ENCODE results near the gene SPAG4. TPM values are rescaled to one million over a fixed set of nuclear protein-coding genes. Genes with fewer than 3 reads are reported as not detected.

Gene SPAG4
- total and polyA plus RNA-seq, 8 donors = 1.5 to 3.5 (median 2.2) TPM

DNA sequence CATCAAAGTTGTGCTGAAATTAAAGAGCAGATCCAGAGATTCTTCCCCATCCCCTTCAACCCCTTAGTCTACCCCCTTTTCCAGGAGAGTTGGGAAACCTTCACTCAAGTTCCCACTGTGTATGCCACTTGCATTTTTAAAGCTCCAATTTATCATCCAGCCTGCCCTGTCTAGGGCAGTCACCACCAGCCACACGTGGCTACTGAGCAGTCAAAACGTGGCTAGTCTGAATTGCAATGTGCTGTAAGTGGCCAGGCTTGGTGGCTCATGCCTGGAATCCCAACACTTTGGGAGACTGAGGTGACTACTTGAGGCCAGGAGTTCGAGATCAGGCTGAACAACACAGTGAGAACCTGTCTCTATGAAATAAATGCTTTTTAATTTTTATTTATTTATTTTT lies 38.8 kb upstream of the SPAG4 start:
- H3K27me3 ChIP-seq = no peaks in the 10 kb centered on the region
- H3K4me3 ChIP-seq = no peak overlapping the region
- H3K27ac ChIP-seq = no peak overlapping the region
- TF ChIP-seq, protein P1, sequence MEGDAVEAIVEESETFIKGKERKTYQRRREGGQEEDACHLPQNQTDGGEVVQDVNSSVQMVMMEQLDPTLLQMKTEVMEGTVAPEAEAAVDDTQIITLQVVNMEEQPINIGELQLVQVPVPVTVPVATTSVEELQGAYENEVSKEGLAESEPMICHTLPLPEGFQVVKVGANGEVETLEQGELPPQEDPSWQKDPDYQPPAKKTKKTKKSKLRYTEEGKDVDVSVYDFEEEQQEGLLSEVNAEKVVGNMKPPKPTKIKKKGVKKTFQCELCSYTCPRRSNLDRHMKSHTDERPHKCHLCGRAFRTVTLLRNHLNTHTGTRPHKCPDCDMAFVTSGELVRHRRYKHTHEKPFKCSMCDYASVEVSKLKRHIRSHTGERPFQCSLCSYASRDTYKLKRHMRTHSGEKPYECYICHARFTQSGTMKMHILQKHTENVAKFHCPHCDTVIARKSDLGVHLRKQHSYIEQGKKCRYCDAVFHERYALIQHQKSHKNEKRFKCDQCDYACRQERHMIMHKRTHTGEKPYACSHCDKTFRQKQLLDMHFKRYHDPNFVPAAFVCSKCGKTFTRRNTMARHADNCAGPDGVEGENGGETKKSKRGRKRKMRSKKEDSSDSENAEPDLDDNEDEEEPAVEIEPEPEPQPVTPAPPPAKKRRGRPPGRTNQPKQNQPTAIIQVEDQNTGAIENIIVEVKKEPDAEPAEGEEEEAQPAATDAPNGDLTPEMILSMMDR (IDR thresholded peaks at IDR 0.05) = no peak
- H3K4me1 ChIP-seq = no peaks in the 10 kb centered on the region
- H3K9me3 ChIP-seq = peaks cover 0 to 22% of the 10 kb centered on the region in 2 donors
- intact Hi-C loops (cut with DNase I) = no loop called here
- DNase-seq (no peak), ATAC-seq (no peak)
- H3K36me3 ChIP-seq = no peaks in the 10 kb centered on the region

DNA sequence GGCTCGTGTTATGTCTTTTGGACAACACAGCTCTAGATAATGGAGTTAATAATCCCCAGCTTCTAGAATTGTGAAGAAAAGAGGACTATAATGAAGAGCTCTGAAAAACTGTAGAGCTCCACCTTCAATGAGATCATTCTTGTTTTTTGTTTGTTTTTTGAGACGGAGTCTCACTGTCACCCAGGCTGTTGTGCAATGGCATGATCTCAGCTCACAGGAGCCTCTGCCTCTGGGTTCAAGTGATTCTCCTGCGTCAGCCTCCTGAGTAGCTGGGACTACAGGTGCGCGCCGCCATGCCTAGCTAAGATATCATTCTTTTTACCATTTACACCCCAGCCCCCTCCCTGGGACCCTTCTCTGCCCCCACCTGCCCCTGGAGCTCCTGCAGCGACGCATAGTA lies 37.2 kb upstream of the SPAG4 start:
- no peak for ATAC-seq
- no peaks in the 10 kb centered on the region for H3K36me3 ChIP-seq
- TF ChIP-seq, protein P1 (IDR thresholded peaks at IDR 0.05) = no peak
- no peaks in the 10 kb centered on the region for H3K4me1 ChIP-seq
- H3K4me3 ChIP-seq = no peak overlapping the region
- no peak overlapping the region for H3K27ac ChIP-seq
- peaks cover 0 to 10% of the 10 kb centered on the region in 2 donors for H3K9me3 ChIP-seq
- H3K27me3 ChIP-seq = no peaks in the 10 kb centered on the region
- intact Hi-C loops (cut with DNase I) = no loop called here
- peak in 1 of 4 donors; percentile 12 for DNase-seq

DNA sequence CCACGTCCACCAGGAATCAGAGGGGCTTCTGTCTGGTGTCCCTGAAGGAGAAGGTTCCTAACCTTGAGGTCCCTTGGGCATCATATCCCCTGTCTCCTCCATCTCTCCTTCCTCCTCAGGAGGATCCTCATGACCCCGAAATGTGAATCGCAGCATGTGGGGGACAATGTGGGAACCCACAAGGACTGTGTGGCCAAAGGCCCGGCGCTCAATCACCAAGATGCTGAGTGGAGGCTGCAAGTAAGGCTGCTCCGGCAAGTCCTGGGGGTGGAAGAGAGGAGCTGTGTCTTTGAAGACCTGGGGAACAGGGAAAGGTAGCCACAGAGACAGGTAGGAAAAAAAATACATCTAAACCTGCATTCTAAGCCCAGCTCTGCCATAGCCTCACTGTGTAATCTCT lies 36.4 kb upstream of the SPAG4 start:
- DNase-seq (peak in 1 of 4 donors; percentile 32), ATAC-seq (no peak)
- no peaks in the 10 kb centered on the region for H3K4me1 ChIP-seq
- TF ChIP-seq, protein P1 (IDR thresholded peaks at IDR 0.05) = no peak
- peaks cover 0 to 10% of the 10 kb centered on the region in 2 donors for H3K9me3 ChIP-seq
- no peaks in the 10 kb centered on the region for H3K36me3 ChIP-seq
- no peaks in the 10 kb centered on the region for H3K27me3 ChIP-seq
- intact Hi-C loops (cut with DNase I) = no loop called here
- H3K4me3 ChIP-seq = no peak overlapping the region
- H3K27ac ChIP-seq = no peak overlapping the region

DNA sequence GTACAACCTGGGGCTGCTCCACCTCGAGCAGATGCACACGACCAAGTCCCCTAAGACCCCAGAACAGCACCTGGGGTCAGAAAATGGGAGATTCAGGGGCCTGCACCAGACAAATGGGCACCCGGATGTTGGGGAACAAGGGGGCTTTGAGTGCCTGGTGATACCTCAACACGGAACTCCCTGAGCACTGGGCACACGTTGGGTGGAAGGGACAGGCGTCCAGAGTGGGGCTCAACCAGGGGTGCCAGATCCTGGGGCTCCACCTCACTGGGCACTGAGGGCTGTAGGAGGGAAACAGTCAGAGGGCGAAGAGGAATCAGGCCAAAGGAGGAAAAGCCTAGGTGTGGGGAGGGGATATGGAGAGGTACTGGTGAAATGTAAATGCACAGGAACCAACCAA lies 33.5 kb upstream of the SPAG4 start:
- Histone ChIP-seq H3K9me3 (peaks cover 0 to 10% of the 10 kb centered on the region in 2 donors), H3K27ac (no peak overlapping the region), H3K27me3 (no peaks in the 10 kb centered on the region), H3K4me3 (no peak overlapping the region), H3K4me1 (no peaks in the 10 kb centered on the region), H3K36me3 (no peaks in the 10 kb centered on the region)
- intact Hi-C loops (cut with DNase I) = no loop called here
- TF ChIP-seq, protein P1 (IDR thresholded peaks at IDR 0.05) = no peak
- ATAC-seq (no peak), DNase-seq (peak in 1 of 4 donors; percentile 29)

DNA sequence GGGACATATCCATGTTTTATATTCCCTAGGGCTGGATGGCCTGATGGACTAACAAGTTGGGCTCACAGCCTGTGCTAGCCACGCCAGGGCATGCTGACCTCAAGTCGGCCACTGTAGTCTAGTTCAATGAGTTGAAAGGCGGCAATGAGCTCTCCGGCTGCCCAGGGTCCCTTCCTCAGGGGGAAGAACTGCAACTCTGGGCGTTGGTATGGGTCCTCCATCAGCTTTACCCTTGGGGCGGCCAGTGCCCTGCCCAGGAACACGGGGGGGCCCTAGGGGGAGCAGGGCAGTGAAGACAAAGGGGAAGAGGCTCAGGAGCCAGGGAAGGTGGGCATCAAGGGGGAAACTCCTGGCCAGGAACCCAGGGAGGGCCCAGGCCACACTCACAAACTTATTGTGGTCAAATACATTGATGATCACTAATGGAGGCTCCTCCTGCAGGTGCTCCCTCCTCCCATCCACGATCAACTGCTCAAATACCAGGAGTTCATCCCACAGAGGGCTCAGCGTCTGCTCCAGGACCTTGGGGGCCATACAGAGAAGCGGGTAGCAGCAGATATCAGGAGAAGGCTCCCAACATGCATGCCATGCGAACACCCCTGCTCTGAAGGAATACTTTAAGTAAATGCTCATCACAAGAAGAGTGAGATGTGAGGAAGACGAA lies 32.8 kb upstream of the SPAG4 start:
- no peak overlapping the region for H3K4me3 ChIP-seq
- no peak for ATAC-seq
- intact Hi-C loops (cut with DNase I) = no loop called here
- no peaks in the 10 kb centered on the region for H3K27me3 ChIP-seq
- no peaks in the 10 kb centered on the region for H3K4me1 ChIP-seq
- peak in 1 of 4 donors; percentile 37 for DNase-seq
- no peak overlapping the region for H3K27ac ChIP-seq
- H3K9me3 ChIP-seq = peaks cover 0 to 10% of the 10 kb centered on the region in 2 donors
- H3K36me3 ChIP-seq = no peaks in the 10 kb centered on the region
- TF ChIP-seq, protein P1 (IDR thresholded peaks at IDR 0.05) = no peak

Data from left lung (tissue), 10 donors.